OCI-LY1 (cell line): ENCODE results near the gene TCTN2.

Source experiments
- EZH2 ChIP-seq: fragments of 200-600 bp; sonication (generic), shearing (Covaris generic); IDR thresholded peaks from 2 replicates; pipeline ENCODE4 v1.8.0; 2017; ENCODE audit warnings: borderline replicate concordance, mixed run types, mild to moderate bottlenecking, antibody characterized with exemption, low read length, moderate library complexity, mixed read lengths
- TF ChIP-seq, protein P1 (sequence below): fragments of 200-600 bp; sonication (generic), shearing (Covaris generic); IDR thresholded peaks from 2 replicates; pipeline ENCODE4 v1.5.1; 2017; ENCODE audit warnings: mild to moderate bottlenecking, antibody characterized with exemption, low read length, moderate library complexity, mixed read lengths

DNA sequence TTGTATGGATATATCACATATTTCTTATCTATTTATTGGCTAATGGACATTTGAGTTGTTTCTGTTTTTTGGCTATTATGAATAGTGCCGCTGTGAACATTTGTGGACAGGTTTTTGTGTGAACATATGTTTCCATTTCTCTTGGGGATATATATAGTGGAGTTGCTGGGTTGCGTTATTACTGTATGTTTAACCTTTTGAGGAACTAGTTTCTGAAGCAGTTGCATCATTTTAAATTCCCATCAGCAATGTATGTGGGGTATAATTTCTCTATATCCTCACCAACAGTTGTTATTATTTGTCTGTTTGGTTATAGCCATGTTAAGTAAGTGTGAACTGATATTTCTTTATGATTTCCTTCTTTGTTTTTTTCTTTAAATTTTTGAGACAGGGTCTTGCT lies 10.7 kb downstream of the TCTN2 start:
- TF ChIP-seq, protein P1, sequence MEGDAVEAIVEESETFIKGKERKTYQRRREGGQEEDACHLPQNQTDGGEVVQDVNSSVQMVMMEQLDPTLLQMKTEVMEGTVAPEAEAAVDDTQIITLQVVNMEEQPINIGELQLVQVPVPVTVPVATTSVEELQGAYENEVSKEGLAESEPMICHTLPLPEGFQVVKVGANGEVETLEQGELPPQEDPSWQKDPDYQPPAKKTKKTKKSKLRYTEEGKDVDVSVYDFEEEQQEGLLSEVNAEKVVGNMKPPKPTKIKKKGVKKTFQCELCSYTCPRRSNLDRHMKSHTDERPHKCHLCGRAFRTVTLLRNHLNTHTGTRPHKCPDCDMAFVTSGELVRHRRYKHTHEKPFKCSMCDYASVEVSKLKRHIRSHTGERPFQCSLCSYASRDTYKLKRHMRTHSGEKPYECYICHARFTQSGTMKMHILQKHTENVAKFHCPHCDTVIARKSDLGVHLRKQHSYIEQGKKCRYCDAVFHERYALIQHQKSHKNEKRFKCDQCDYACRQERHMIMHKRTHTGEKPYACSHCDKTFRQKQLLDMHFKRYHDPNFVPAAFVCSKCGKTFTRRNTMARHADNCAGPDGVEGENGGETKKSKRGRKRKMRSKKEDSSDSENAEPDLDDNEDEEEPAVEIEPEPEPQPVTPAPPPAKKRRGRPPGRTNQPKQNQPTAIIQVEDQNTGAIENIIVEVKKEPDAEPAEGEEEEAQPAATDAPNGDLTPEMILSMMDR = no peak
- TF ChIP-seq EZH2 = no peak
